ENCODE data around the gene ATXN1.
"Not testable (repeated sequence)": the region's sequence is repeated elsewhere in the genome, so short reads cannot be mapped to it uniquely, and the experiment has no call there.

The ATXN1 gene

GRCh38 chr6:16540804-16541752 is 220.2 kb downstream of the ATXN1 start:
- TF ChIP-seq CTCF (IDR thresholded peaks at IDR 0.05; ENCODE audit: insufficient read depth, low read length, poor library complexity, severe bottlenecking): no peak
- TF ChIP-seq EZH2phosphoT487 (conservative IDR thresholded peaks at IDR 0.05; ENCODE audit: low read length): no peak
- Histone ChIP-seq H3K36me3 (ENCODE audit: low read length) (no peaks in the 10 kb centered on the region), H4K20me1 (ENCODE audit: low read depth, low read length) (no peaks in the 10 kb centered on the region), H3K9me2 (replicated peaks; ENCODE audit: insufficient read depth, low read length) (no peaks in the 10 kb centered on the region), H3K9me3 (ENCODE audit: insufficient read depth, low read length) (no peaks in the 10 kb centered on the region), H3K79me2 (ENCODE audit: insufficient read depth, low read length) (no peaks in the 10 kb centered on the region), H3K27ac (ENCODE audit: low read depth, low read length) (no peak overlapping the region), H3K27me3 (ENCODE audit: low read length) (no peaks in the 10 kb centered on the region), H3K4me3 (ENCODE audit: insufficient read depth, low read length, poor library complexity, severe bottlenecking) (no peak overlapping the region), H3F3A (ENCODE audit: insufficient read depth) (no peaks in the 10 kb centered on the region), H3K9ac (ENCODE audit: low read length) (no peak overlapping the region), H2AFZ (ENCODE audit: low read depth, low read length, severe bottlenecking) (no peak overlapping the region), H3K4me2 (ENCODE audit: low read depth, low read length, poor library complexity, severe bottlenecking) (no peak overlapping the region)

GRCh38 chr6:16540383-16540782 is 220.9 kb downstream of the ATXN1 start:
- H3F3A ChIP-seq (ENCODE audit: insufficient read depth): not testable (repeated sequence)

GRCh38 chr6:16539086-16539931 is 222.0 kb downstream of the ATXN1 start:
- H3K27ac ChIP-seq (ENCODE audit: low read depth, low read length): no peak overlapping the region
- H3F3A ChIP-seq (ENCODE audit: insufficient read depth): no peaks in the 10 kb centered on the region

More at GRCh38 chr6:16540383-16540782, 220.9 kb downstream of the ATXN1 start:
- H4K20me1 ChIP-seq (ENCODE audit: low read depth, low read length); H3K4me2 ChIP-seq (ENCODE audit: low read depth, low read length, poor library complexity, severe bottlenecking); H3K27me3 ChIP-seq (ENCODE audit: low read length); H2AFZ ChIP-seq (ENCODE audit: low read depth, low read length, severe bottlenecking); H3K4me3 ChIP-seq (ENCODE audit: insufficient read depth, low read length, poor library complexity, severe bottlenecking); H3K36me3 ChIP-seq (ENCODE audit: low read length); H3K79me2 ChIP-seq (ENCODE audit: insufficient read depth, low read length); H3K9ac ChIP-seq (ENCODE audit: low read length); H3K9me2 ChIP-seq (replicated peaks; ENCODE audit: insufficient read depth, low read length); H3K9me3 ChIP-seq (ENCODE audit: insufficient read depth, low read length); H3K27ac ChIP-seq (ENCODE audit: low read depth, low read length): not testable (repeated sequence)

More at GRCh38 chr6:16539086-16539931, 222.0 kb downstream of the ATXN1 start:
- H3K9me2 ChIP-seq (replicated peaks; ENCODE audit: insufficient read depth, low read length): no peaks in the 10 kb centered on the region
- no peak overlapping the region for H3K9ac ChIP-seq (ENCODE audit: low read length)
- no peaks in the 10 kb centered on the region for H3K9me3 ChIP-seq (ENCODE audit: insufficient read depth, low read length)
- no peaks in the 10 kb centered on the region for H3K36me3 ChIP-seq (ENCODE audit: low read length)
- H4K20me1 ChIP-seq (ENCODE audit: low read depth, low read length): no peaks in the 10 kb centered on the region
- H3K79me2 ChIP-seq (ENCODE audit: insufficient read depth, low read length): no peaks in the 10 kb centered on the region
- no peak overlapping the region for H3K4me3 ChIP-seq (ENCODE audit: insufficient read depth, low read length, poor library complexity, severe bottlenecking)
- no peaks in the 10 kb centered on the region for H3K27me3 ChIP-seq (ENCODE audit: low read length)
- TF ChIP-seq EZH2phosphoT487 (conservative IDR thresholded peaks at IDR 0.05; ENCODE audit: low read length) (no peak), CTCF (IDR thresholded peaks at IDR 0.05; ENCODE audit: insufficient read depth, low read length, poor library complexity, severe bottlenecking) (no peak)
- H3K4me2 ChIP-seq (ENCODE audit: low read depth, low read length, poor library complexity, severe bottlenecking): no peak overlapping the region
- no peak overlapping the region for H2AFZ ChIP-seq (ENCODE audit: low read depth, low read length, severe bottlenecking)
